ENCODE data around the gene HJV. TPM values are rescaled to one million over a fixed set of nuclear protein-coding genes. Genes with fewer than 3 reads are reported as not detected.

The HJV gene, protein sequence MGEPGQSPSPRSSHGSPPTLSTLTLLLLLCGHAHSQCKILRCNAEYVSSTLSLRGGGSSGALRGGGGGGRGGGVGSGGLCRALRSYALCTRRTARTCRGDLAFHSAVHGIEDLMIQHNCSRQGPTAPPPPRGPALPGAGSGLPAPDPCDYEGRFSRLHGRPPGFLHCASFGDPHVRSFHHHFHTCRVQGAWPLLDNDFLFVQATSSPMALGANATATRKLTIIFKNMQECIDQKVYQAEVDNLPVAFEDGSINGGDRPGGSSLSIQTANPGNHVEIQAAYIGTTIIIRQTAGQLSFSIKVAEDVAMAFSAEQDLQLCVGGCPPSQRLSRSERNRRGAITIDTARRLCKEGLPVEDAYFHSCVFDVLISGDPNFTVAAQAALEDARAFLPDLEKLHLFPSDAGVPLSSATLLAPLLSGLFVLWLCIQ
- 0.32 and 0.46 TPM in 2 replicates for total RNA-seq (2021; fragmentation: NEBNext Ultra II Directional; extraction: Animal tissue kit (Norgen Biotek cat#: 25700))
- polyA plus RNA-seq (2011; rRNA removed) = 0.42 and 0.70 TPM in 2 replicates
- polyA plus RNA-seq (2011; cell fraction: cytosol; rRNA removed) = 0.58 TPM
- 0.37 TPM for polyA plus RNA-seq (2011; cell fraction: nucleus; rRNA removed)
- 0.15 to 0.51 TPM (median 0.34 TPM) in 4 replicates for polyA plus RNA-seq (2012, experiment 1 of 2)
- polyA plus RNA-seq (2012, experiment 2 of 2) = 0.14 TPM
- polyA plus RNA-seq (2013, experiment 1 of 2) = 0.20 TPM
- 0.18 TPM for polyA plus RNA-seq (2013, experiment 2 of 2)
- polyA minus RNA-seq (2011; rRNA and poly(A)+ RNA removed) = 0.47 and 0.63 TPM in 2 replicates
- not detected for polyA minus RNA-seq (2011; cell fraction: cytosol; rRNA and poly(A)+ RNA removed)
- polyA minus RNA-seq (2011; cell fraction: nucleus; rRNA and poly(A)+ RNA removed) = not detected
- long read RNA-seq, experiment 1 = 0 reads
- long read RNA-seq, experiment 2 = 0 reads

DNA sequence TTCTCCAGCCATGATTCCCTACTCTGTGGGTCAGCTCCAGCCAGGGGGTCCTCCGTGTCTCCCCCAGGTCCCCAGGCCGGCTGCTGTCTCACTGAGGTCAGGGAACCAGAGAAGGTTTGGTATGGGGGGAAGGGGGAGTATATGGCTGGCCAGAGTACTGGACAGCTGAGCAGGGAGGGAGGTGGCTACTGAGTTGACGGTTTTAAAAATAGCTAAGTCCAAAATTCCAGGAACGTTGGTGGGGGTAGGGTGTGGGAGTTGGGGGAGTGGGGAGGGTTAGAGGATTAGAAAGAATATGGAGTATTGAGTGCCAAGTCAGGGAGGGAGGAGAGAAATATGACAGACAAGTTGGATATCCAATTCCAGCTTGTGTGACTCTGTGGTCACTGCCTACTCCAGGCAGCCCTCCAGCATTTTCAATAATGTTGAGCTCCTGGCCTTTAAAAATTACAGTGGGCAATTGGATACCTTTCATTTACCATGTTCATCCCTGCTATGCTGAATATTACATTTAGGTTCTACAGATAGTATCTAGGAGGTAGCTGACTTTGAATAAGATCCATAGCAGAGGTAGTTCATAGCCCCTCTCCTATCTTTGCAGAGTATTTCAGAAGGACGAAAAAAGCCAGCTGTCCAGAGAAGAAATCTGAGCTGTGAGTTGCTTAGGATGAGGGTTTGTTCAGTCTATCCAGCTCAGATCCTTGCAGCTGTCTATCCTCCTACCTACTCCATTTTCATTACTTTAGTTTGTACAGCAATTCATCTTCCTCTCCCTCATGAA is at the start of gene HJV:
TSS of gene HJV (minus strand) at position 114 of the 781 bp plus-strand sequence. CDS start 1,504 bp downstream, outside the sequence.
- no peak within 1 kb of the TSS for H3K9ac ChIP-seq (replicated peaks in 1 of 4; ENCODE audit: extremely low read depth in 1 of 4, low read depth in 3 of 4, low read length in 3 of 4)
- no peak within 1 kb of the TSS for H3K27ac ChIP-seq (ENCODE audit: low read depth, low read length)
- H4K8ac ChIP-seq (ENCODE audit: extremely low read depth, insufficient read depth, low read length) = no peak within 1 kb of the TSS
- no peak within 1 kb of the TSS for H3K4me2 ChIP-seq (ENCODE audit: insufficient read depth in 1 of 2, low read depth in 2 of 2, low read length in 2 of 2)
- H3K56ac ChIP-seq (replicated peaks; ENCODE audit: insufficient read length, low read depth, low read length) = no peak within 1 kb of the TSS
- H3K14ac ChIP-seq (ENCODE audit: insufficient read length) = no peak within 1 kb of the TSS
- no peak within 1 kb of the TSS for H2BK5ac ChIP-seq (ENCODE audit: low read depth, low read length)
- 88 to 100% methylated on average over 1 to 5 of the region's 5 CpGs for WGBS, 2 experiments (ENCODE audit: extremely low coverage in 1 of 2, insufficient coverage in 1 of 2, insufficient read length in 1 of 2, insufficient replicate concordance in 2 of 2, low coverage in 1 of 2, low lambda C conversion rate in 2 of 2, missing lambda C conversion rate in 1 of 2)
- H4K5ac ChIP-seq (ENCODE audit: insufficient read length, low read depth, low read length) = no peak within 1 kb of the TSS
- no peak within 1 kb of the TSS for H4K91ac ChIP-seq (replicated peaks; ENCODE audit: insufficient read length, low read length)
- no peak within 1 kb of the TSS for H3K4me3 ChIP-seq (ENCODE audit: extremely low read depth in 1 of 4, insufficient read depth in 2 of 4, low read depth in 3 of 4, low read length in 4 of 4)
- no peak within 1 kb of the TSS for H2BK15ac ChIP-seq (ENCODE audit: low read length)
- H3K4me1 ChIP-seq (replicated peaks in 1 of 4; ENCODE audit: control insufficient read depth in 3 of 4, insufficient read depth in 4 of 4, low read length in 3 of 4) = peaks cover 4 to 9% (median 6%) of the 10 kb centered on the region in 4 experiments
- no peaks in the 10 kb centered on the region for H3K79me2 ChIP-seq (ENCODE audit: control insufficient read depth in 1 of 2, insufficient read depth in 2 of 2, low read length in 2 of 2)
- no peaks in the 10 kb centered on the region for H3K36me3 ChIP-seq (ENCODE audit: control insufficient read depth in 2 of 4, insufficient read depth in 4 of 4, low read length in 3 of 4)
- no peaks in the 10 kb centered on the region for H3K79me1 ChIP-seq (ENCODE audit: low read depth, low read length)
- DNase-seq (ENCODE audit: low read depth in 1 of 2, low spot score in 2 of 2) (no peak), FAIRE-seq (no peak)
- no peak within 1 kb of the TSS for H2AK5ac ChIP-seq (ENCODE audit: low read depth, low read length)
- ChIA-PET CTCF (ENCODE audit: partially characterized antibody) (interaction anchor here (0.9 to 2.8 kb wide), 6 partner anchors 11 to 112 kb away, joined by 3 to 19 read pairs (median 4); partner anchors contain the start of gene ITGA10), POLR2A (ENCODE audit: partially characterized antibody) (interaction anchor here (1.1 to 1.7 kb wide), 4 partner anchors 16 to 30 kb away, joined by 3 to 15 read pairs (median 4); no protein-coding TSS in a partner anchor)
- no peak within 1 kb of the TSS for H2BK12ac ChIP-seq (ENCODE audit: low read depth, low read length)
- peaks cover 4% of the 10 kb centered on the region for H3K23me2 ChIP-seq (ENCODE audit: low read depth, low read length)
- no peak within 1 kb of the TSS for H3K4ac ChIP-seq (replicated peaks; ENCODE audit: insufficient read length, low read depth, low read length)
- H3K9me3 ChIP-seq (ENCODE audit: insufficient read depth in 2 of 2, low read depth in 1 of 2, low read length in 1 of 2) = no peaks in the 10 kb centered on the region
- no peaks in the 10 kb centered on the region for H4K20me1 ChIP-seq (replicated peaks in 1 of 2; ENCODE audit: control insufficient read depth in 1 of 2, insufficient read depth in 2 of 2, low read length in 2 of 2)
- no peak within 1 kb of the TSS for H2BK120ac ChIP-seq (replicated peaks; ENCODE audit: low read depth, low read length)
- H2BK20ac ChIP-seq (ENCODE audit: low read length) = no peak within 1 kb of the TSS
- no peak within 1 kb of the TSS for H3K23ac ChIP-seq (ENCODE audit: insufficient read length)
- TF ChIP-seq SIRT6 (IDR thresholded peaks at IDR 0.05; ENCODE audit: low read length) (no peak), SP2 (IDR thresholded peaks at IDR 0.05; ENCODE audit: low read length) (no peak), EGR1 (IDR thresholded peaks at IDR 0.05; ENCODE audit: borderline replicate concordance, low read depth, low read length) (no peak)
- peaks cover 6 to 30% (median 24%) of the 10 kb centered on the region in 4 experiments for H3K27me3 ChIP-seq (replicated peaks in 1 of 4; ENCODE audit: control insufficient read depth in 3 of 4, extremely low read depth in 1 of 4, insufficient read depth in 3 of 4, low read length in 3 of 4)
- H2AFZ ChIP-seq (ENCODE audit: low read length) = no peak within 1 kb of the TSS
- H3K18ac ChIP-seq (ENCODE audit: extremely low read depth, low read length) = no peak within 1 kb of the TSS
